Ectodermal cell (in vitro differentiated cells): ENCODE results near the gene CCDC192.
"Not testable (repeated sequence)": the region's sequence is repeated elsewhere in the genome, so short reads cannot be mapped to it uniquely, and the experiment has no call there.

ENCODE experiments used
- H3K27ac ChIP-seq: 2 replicates; pipeline ENCODE4 v1.7.0; 2013; ENCODE audit warnings: mild to moderate bottlenecking, low read depth, low read length; ENCODE audit not compliant: insufficient read depth, poor library complexity, severe bottlenecking
- H3K27me3 ChIP-seq: 2 replicates; pipeline ENCODE4 v1.7.0; 2013; ENCODE audit warnings: mild to moderate bottlenecking, low read length; ENCODE audit not compliant: insufficient read depth, control insufficient read depth, poor library complexity, severe bottlenecking
- H3K36me3 ChIP-seq: one replicate; pipeline ENCODE4 v1.7.0; 2013; ENCODE audit warnings: low read length; ENCODE audit not compliant: control insufficient read depth, insufficient read depth
- H3K4me1 ChIP-seq: one replicate; pipeline ENCODE4 v1.7.0; 2013; ENCODE audit warnings: low read length; ENCODE audit not compliant: control insufficient read depth, insufficient read depth
- H3K4me3 ChIP-seq: 2 replicates; pipeline ENCODE4 v1.7.0; 2013; ENCODE audit warnings: low read depth, low read length, control low read depth; ENCODE audit not compliant: insufficient read depth
- H3K9me3 ChIP-seq: 2 replicates; pipeline ENCODE4 v1.7.0; 2013; ENCODE audit warnings: mild to moderate bottlenecking, low read length, moderate library complexity; ENCODE audit not compliant: control insufficient read depth
- WGBS, 2 experiments: methylation state at CpG; one replicate each; pipeline ENCODE4 v1.1.7; 2013; ENCODE audit warnings: missing lambda C conversion rate in 2 of 2; 5-methylcytosine and 5-hydroxymethylcytosine counted together

CCDC192 gene

DNA sequence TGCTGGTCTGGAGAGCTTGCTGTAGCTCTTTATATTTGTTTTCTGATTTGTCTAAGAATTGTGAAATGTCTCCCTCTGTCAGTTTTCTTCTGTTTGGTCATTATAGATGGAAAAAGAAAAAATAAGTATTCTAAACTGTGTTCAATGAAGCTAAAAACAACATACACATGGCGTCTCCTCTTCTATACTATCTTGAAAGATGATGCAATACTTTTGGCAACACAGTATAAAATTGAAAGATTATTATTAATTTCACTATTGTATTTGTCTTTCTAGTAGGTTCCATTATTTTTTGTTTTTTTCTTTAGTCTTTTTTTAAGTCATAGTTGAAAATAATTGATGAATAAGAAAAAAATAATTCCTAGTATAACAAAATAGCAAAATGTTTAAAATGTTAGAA is 22.5 kb downstream of the CCDC192 start:
- H3K4me3 ChIP-seq: no peak overlapping the region
- H3K9me3 ChIP-seq: no peaks in the 10 kb centered on the region
- H3K27ac ChIP-seq: no peak overlapping the region
- H3K36me3 ChIP-seq: no peaks in the 10 kb centered on the region
- WGBS, 2 experiments: 100% methylated on average over 1 of the region's 1 CpG; no CpG with 5 or more reads in 1 of the 2 experiments
- no peaks in the 10 kb centered on the region for H3K27me3 ChIP-seq
- H3K4me1 ChIP-seq: no peaks in the 10 kb centered on the region

GRCh38 chr5:127732963-127733362 is 29.8 kb downstream of the CCDC192 start:
- H3K27ac ChIP-seq: no peak overlapping the region
- no peaks in the 10 kb centered on the region for H3K27me3 ChIP-seq
- no peak overlapping the region for H3K4me3 ChIP-seq
- no peaks in the 10 kb centered on the region for H3K4me1 ChIP-seq
- H3K36me3 ChIP-seq: no peaks in the 10 kb centered on the region
- 100% methylated on average over 1 of the region's 1 CpG for WGBS, 2 experiments
- no peaks in the 10 kb centered on the region for H3K9me3 ChIP-seq

DNA sequence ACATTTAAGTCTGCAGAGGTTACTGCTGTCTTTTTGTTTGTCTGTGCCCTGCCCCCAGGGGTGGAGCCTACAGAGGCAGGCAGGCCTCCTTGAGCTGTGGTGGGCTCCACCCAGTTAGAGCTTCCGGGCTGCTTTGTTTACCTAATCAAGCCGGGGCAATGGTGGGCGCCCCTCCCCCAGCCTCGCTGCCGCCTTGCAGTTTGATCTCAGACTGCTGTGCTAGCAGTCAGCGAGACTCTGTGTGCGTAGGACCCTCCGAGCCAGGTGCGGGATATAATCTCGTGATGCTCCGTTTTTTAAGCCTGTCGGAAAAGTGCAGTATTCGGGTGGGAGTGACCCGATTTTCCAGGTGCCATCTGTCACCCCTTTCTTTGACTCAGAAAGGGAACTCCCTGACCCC is 36.2 kb downstream of the CCDC192 start:
- 26% methylated on average over 14 of the region's 14 CpGs for WGBS, 2 experiments

DNA sequence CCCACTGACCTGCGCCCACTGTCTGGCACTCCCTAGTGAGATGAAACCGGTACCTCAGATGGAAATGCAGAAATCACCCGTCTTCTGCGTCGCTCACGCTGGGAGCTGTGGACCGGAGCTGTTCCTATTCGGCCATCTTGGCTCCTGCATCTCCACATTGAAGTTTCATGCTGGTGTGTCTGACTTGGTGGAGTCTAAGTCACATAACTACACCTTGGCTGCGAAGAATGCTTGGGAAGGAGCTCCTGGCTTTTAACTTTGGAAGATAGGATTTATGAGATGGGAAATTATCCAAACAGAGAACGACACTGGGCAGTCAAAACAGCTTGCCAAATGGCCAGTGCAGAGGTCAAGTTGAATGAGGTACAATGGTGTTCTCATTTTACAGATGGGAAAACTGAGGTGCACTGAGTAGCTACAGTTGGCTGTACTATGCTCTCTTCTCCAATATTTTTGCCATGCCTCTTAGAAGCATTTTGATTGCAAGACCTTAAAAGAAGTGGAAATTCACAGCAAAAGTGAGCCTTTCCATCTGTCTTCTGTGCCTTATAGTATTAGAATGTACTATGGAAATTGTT is 36.7 kb downstream of the CCDC192 start:
- Histone ChIP-seq H3K27ac (no peak overlapping the region), H3K4me1 (no peaks in the 10 kb centered on the region), H3K4me3 (peak overlapping the region; percentile 20), H3K9me3 (no peaks in the 10 kb centered on the region), H3K27me3 (no peaks in the 10 kb centered on the region), H3K36me3 (no peaks in the 10 kb centered on the region)
- WGBS, 2 experiments: 74 to 77% methylated on average over 10 of the region's 10 CpGs

More for the DNA sequence above, 36.2 kb downstream of the CCDC192 start:
- H3K4me3 ChIP-seq: peak overlapping the region; percentile 20
- H3K27ac ChIP-seq, H3K36me3 ChIP-seq, H3K27me3 ChIP-seq, H3K4me1 ChIP-seq, H3K9me3 ChIP-seq: not testable (repeated sequence)

GRCh38 chr5:127741412-127741811 is 38.2 kb downstream of the CCDC192 start:
- Histone ChIP-seq H3K4me1 (no peaks in the 10 kb centered on the region), H3K36me3 (no peaks in the 10 kb centered on the region), H3K9me3 (no peaks in the 10 kb centered on the region), H3K27ac (no peak overlapping the region), H3K27me3 (no peaks in the 10 kb centered on the region), H3K4me3 (no peak overlapping the region)

GRCh38 chr5:127744241-127744640 is 41.0 kb downstream of the CCDC192 start:
- no peaks in the 10 kb centered on the region for H3K27me3 ChIP-seq
- H3K9me3 ChIP-seq: no peaks in the 10 kb centered on the region
- no peak overlapping the region for H3K4me3 ChIP-seq

GRCh38 chr5:127746756-127747155 is 43.6 kb downstream of the CCDC192 start:
- no peaks in the 10 kb centered on the region for H3K36me3 ChIP-seq
- 88 to 100% methylated on average over 1 of the region's 1 CpG for WGBS, 2 experiments
- H3K4me1 ChIP-seq: no peaks in the 10 kb centered on the region
- no peak overlapping the region for H3K4me3 ChIP-seq
- no peaks in the 10 kb centered on the region for H3K27me3 ChIP-seq
- no peak overlapping the region for H3K27ac ChIP-seq
- no peaks in the 10 kb centered on the region for H3K9me3 ChIP-seq

More at GRCh38 chr5:127744241-127744640, 41.0 kb downstream of the CCDC192 start:
- no peaks in the 10 kb centered on the region for H3K4me1 ChIP-seq
- H3K36me3 ChIP-seq: no peaks in the 10 kb centered on the region
- no peak overlapping the region for H3K27ac ChIP-seq

DNA sequence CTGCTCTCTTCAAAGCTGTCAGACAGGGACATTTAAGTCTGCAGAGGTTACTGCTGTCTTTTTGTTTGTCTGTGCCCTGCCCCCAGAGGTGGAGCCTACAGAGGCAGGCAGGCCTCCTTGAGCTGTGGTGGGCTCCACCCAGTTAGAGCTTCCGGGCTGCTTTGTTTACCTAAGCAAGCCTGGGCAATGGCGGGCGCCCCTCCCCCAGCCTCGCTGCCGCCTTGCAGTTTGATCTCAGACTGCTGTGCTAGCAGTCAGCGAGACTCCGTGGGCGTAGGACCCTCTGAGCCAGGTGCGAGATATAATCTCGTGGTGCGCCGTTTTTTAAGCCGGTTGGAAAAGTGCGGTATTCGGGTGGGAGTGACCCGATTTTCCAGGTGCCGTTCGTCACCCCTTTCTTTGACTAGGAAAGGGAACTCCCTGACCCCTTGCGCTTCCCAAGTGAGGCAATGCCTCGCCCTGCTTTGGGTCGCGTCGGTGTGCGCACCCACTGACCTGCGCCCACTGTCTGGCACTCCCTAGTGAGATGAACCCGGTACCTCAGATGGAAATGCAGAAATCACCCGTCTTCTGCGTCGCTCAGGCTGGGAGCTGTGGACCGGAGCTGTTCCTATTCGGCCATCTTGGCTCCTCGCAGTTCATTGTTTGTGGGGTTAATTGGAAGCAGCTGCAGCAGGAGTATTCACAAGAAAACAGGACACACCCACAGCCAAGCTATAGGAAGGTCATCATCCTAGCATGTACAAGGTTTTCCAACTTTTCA is 49.5 kb downstream of the CCDC192 start:
- not testable (repeated sequence) for H3K4me3 ChIP-seq, H3K4me1 ChIP-seq, H3K36me3 ChIP-seq, H3K27me3 ChIP-seq, H3K27ac ChIP-seq, H3K9me3 ChIP-seq
- WGBS, 2 experiments: 71 to 74% methylated on average over 32 of the region's 32 CpGs

DNA sequence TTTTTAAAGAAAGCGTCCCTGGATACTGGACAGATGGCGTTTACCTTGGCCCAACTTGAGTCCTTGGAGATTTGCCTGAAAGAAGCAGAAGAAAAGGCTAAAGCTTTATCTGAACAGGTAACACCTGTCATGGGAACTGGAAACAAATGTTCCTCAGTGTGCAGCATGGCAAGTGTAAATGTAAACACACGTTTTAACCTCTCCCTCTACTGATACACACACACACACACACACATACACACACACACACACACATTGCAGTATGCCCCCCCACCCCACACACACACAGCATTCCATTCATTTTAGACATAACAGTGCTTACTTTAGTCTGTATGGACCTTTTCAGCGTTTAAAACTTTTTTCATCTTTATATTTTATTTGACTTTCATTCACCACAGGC is 51.1 kb downstream of the CCDC192 start:
- no peaks in the 10 kb centered on the region for H3K4me1 ChIP-seq
- H3K36me3 ChIP-seq: no peaks in the 10 kb centered on the region
- H3K4me3 ChIP-seq: no peak overlapping the region
- WGBS, 2 experiments: 87 to 90% methylated on average over 4 of the region's 4 CpGs
- H3K9me3 ChIP-seq: no peaks in the 10 kb centered on the region
- H3K27ac ChIP-seq: no peak overlapping the region
- H3K27me3 ChIP-seq: no peaks in the 10 kb centered on the region

DNA sequence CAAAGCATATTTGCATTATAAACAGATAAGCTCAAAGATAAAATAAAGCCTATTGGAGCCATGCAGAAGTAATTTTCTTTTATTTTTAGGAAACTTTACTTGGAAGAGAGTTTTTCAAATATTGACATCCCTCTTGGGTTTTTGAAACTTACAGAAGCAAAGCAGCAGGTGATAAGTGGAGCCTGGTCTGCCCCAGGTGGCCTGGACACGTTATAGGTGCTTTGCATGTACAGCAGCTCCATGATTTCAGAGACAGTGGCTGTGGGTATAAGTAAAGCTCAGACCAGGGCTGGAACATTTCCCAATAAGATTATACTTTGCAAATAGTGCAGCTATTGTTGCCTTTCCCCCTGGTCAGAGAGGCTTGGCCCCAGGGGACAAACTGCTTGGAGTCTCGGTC is 51.5 kb downstream of the CCDC192 start:
- Histone ChIP-seq H3K4me3 (no peak overlapping the region), H3K4me1 (no peaks in the 10 kb centered on the region), H3K27me3 (no peaks in the 10 kb centered on the region), H3K27ac (no peak overlapping the region), H3K9me3 (no peaks in the 10 kb centered on the region), H3K36me3 (no peaks in the 10 kb centered on the region)
- 64 to 78% methylated on average over 1 to 2 of the region's 2 CpGs for WGBS, 2 experiments
